Measurements from ENCODE around the gene HERC2.
A peak's percentile ranks its signal among the peaks of the same experiment; 100 is the strongest.
"Not testable (repeated sequence)": the region's sequence is repeated elsewhere in the genome, so short reads cannot be mapped to it uniquely, and the experiment has no call there.

The HERC2 gene

DNA sequence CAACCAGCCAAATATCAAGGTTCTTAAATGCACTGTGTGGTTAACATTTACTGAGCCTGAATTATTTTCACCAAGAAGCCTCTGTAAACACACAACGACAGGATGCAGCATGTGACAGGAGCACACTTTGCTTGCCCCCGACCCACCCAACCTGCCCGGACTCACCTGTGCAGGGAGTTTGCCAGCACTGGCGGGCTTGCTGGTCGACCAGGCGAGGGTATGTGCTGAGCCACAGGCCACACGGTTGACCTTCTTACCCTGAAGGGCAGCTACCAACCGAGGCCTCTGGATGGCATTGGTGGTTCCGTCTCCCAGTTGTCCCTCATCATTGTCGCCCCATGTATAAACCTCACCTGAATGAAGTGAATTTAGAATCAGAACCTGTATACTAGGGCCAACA lies 197.1 kb downstream of the HERC2 start:
- no peaks in the 10 kb centered on the region for H3K9me3 ChIP-seq (ENCODE audit: insufficient read depth, low read length)
- H3K4me1 ChIP-seq (ENCODE audit: insufficient read depth, insufficient read length): no peaks in the 10 kb centered on the region
- H3K36me3 ChIP-seq (ENCODE audit: insufficient read depth, insufficient read length, low read length): peaks cover 60% of the 10 kb centered on the region
- TF ChIP-seq YY1 (IDR thresholded peaks at IDR 0.05; ENCODE audit: insufficient read depth, insufficient read length): no peak
- TF ChIP-seq SUZ12 (IDR thresholded peaks at IDR 0.05; ENCODE audit: extremely low read depth, insufficient read depth, insufficient read length): no peak
- TF ChIP-seq ZNF274 (IDR thresholded peaks at IDR 0.05; ENCODE audit: low read depth, low read length): no peak
- no peaks in the 10 kb centered on the region for H3K27me3 ChIP-seq (ENCODE audit: insufficient read depth, insufficient read length)
- H3K4me3 ChIP-seq (ENCODE audit: insufficient read length, low read depth): no peak overlapping the region
- no peak overlapping the region for H3K9ac ChIP-seq (ENCODE audit: insufficient read length, low read depth)
- DNase-seq (ENCODE audit: low read depth, low spot score): no peak

DNA sequence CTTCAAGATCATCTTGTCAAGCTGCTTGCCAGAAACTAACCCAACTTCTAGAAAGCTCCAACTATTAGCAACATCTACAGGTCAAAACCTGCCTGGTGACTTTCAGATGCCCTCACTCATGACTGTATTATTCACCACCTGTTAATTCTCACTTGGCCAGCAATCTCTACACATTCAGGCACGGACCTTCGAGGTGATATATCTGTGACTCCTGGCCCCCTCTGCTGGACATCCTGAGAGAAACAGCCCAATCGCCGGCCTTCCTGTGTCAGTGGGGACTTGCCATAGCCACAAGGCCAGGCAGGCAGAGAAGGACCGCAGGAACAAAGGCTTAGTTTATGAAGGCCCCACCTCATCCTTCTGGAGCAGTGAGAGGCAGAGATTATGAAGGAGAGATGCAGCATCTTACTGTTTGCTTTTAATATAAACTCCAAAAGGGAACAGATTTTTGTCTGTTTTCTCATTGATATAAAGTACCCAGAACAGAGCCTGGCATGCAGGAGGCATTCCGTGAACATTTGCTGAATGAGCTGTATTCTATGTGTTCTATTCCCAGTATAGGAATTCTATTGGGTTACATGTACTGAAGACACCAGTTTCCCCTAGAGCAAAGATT lies 198.5 kb downstream of the HERC2 start:
- no peak for TF ChIP-seq ZNF274 (IDR thresholded peaks at IDR 0.05; ENCODE audit: low read depth, low read length)
- no peak for TF ChIP-seq SUZ12 (IDR thresholded peaks at IDR 0.05; ENCODE audit: extremely low read depth, insufficient read depth, insufficient read length)
- TF ChIP-seq YY1 (IDR thresholded peaks at IDR 0.05; ENCODE audit: insufficient read depth, insufficient read length): no peak
- H3K27me3 ChIP-seq (ENCODE audit: insufficient read depth, insufficient read length): no peaks in the 10 kb centered on the region
- no peak overlapping the region for H3K4me3 ChIP-seq (ENCODE audit: insufficient read length, low read depth)
- peaks cover 60% of the 10 kb centered on the region for H3K36me3 ChIP-seq (ENCODE audit: insufficient read depth, insufficient read length, low read length)
- DNase-seq (ENCODE audit: low read depth, low spot score): peak; percentile 47
- no peaks in the 10 kb centered on the region for H3K4me1 ChIP-seq (ENCODE audit: insufficient read depth, insufficient read length)
- no peaks in the 10 kb centered on the region for H3K9me3 ChIP-seq (ENCODE audit: insufficient read depth, low read length)
- H3K9ac ChIP-seq (ENCODE audit: insufficient read length, low read depth): no peak overlapping the region

DNA sequence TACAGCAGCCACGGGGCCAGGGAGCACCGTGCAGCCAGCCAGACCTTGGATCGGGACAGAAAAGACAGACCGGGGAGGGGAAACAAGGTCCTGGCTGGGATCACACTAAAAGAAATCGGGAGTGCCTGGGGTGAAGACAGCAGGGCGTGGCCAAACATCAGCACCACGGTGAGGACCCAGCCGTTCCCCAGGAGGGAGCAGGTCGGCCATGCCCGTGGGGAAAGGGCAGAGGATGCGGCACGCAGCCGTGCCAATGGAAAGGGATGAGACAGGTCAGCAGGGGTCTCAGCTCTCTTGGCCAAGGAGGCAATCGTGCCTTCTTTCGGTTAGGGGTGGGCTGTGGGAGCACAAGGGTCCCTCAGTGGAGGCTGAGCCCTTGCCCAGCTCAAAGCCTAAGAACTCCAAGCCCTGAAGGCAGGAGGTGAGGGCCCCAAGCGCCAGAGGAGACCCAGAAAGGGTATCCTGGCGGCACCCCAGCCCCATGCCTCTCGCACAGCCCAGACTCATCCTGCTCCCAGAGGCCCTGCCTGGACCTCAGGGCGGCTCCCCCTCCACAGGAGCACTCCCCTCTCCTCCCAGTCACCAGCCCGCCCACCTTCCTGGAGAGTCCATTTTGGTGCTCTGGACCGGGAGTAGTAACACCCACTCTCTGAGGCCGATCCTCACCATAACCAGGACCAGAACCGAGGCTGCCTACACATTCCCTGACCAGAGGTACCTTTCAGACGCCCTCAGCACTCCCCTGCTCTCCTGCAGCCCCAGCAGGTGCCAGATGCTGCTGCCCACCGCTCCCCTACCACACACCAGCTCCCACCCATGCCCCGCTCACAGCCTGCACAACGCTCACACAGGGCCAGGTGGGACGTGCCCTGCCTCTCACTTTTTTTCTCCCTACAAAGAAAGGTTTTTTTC lies 199.7 kb downstream of the HERC2 start:
- Histone ChIP-seq H3K27me3 (ENCODE audit: insufficient read depth, insufficient read length) (no peaks in the 10 kb centered on the region), H3K36me3 (ENCODE audit: insufficient read depth, insufficient read length, low read length) (peaks cover 62% of the 10 kb centered on the region)
- DNase-seq (ENCODE audit: low read depth, low spot score): no peak

DNA sequence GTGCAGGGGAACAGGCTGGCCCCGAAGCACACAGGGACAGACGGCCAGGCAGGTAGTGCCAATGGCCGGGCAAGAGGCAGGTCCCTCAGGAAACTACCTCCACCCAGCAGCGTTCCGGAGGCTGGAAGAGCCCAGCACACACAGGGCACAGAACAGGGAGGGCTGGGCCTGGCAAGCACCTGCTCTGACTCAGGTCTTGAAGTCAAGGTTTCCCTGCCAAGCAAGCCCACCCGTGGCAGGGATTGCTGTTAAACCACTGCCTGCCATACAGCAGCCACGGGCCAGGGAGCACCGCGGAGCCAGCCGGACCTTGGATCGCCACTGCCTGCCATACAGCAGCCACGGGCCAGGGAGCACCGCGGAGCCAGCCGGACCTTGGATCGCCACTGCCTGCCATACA lies 200.4 kb downstream of the HERC2 start:
- H3K4me3 ChIP-seq (ENCODE audit: insufficient read length, low read depth); DNase-seq (ENCODE audit: low read depth, low spot score); H3K9ac ChIP-seq (ENCODE audit: insufficient read length, low read depth); H3K27me3 ChIP-seq (ENCODE audit: insufficient read depth, insufficient read length); H3K9me3 ChIP-seq (ENCODE audit: insufficient read depth, low read length); H3K4me1 ChIP-seq (ENCODE audit: insufficient read depth, insufficient read length): not testable (repeated sequence)
- peaks cover 64% of the 10 kb centered on the region for H3K36me3 ChIP-seq (ENCODE audit: insufficient read depth, insufficient read length, low read length)

More for the DNA sequence above, 199.7 kb downstream of the HERC2 start:
- Histone ChIP-seq H3K9ac (ENCODE audit: insufficient read length, low read depth) (no peak overlapping the region), H3K4me1 (ENCODE audit: insufficient read depth, insufficient read length) (peaks cover 2% of the 10 kb centered on the region), H3K4me3 (ENCODE audit: insufficient read length, low read depth) (no peak overlapping the region), H3K9me3 (ENCODE audit: insufficient read depth, low read length) (no peaks in the 10 kb centered on the region)
- TF ChIP-seq YY1 (IDR thresholded peaks at IDR 0.05; ENCODE audit: insufficient read depth, insufficient read length) (no peak), ZNF274 (IDR thresholded peaks at IDR 0.05; ENCODE audit: low read depth, low read length) (no peak), SUZ12 (IDR thresholded peaks at IDR 0.05; ENCODE audit: extremely low read depth, insufficient read depth, insufficient read length) (no peak)

- peaks cover 2% of the 10 kb centered on the region for H3K4me1 ChIP-seq (ENCODE audit: insufficient read depth, insufficient read length)
- no peak for TF ChIP-seq YY1 (IDR thresholded peaks at IDR 0.05; ENCODE audit: insufficient read depth, insufficient read length)
- no peak for TF ChIP-seq SUZ12 (IDR thresholded peaks at IDR 0.05; ENCODE audit: extremely low read depth, insufficient read depth, insufficient read length)
- TF ChIP-seq ZNF274 (IDR thresholded peaks at IDR 0.05; ENCODE audit: low read depth, low read length): no peak
- no peaks in the 10 kb centered on the region for H3K27me3 ChIP-seq (ENCODE audit: insufficient read depth, insufficient read length)
- no peak overlapping the region for H3K4me3 ChIP-seq (ENCODE audit: insufficient read length, low read depth)
- DNase-seq (ENCODE audit: low read depth, low spot score): no peak
- no peaks in the 10 kb centered on the region for H3K9me3 ChIP-seq (ENCODE audit: insufficient read depth, low read length)
- no peak overlapping the region for H3K9ac ChIP-seq (ENCODE audit: insufficient read length, low read depth)
- peaks cover 68% of the 10 kb centered on the region for H3K36me3 ChIP-seq (ENCODE audit: insufficient read depth, insufficient read length, low read length)
Observed at GRCh38 chr15:28120359-28120640, 201.7 kb downstream of the HERC2 start.

- TF ChIP-seq YY1 (IDR thresholded peaks at IDR 0.05; ENCODE audit: insufficient read depth, insufficient read length): no peak
- TF ChIP-seq ZNF274 (IDR thresholded peaks at IDR 0.05; ENCODE audit: low read depth, low read length): no peak
- TF ChIP-seq SUZ12 (IDR thresholded peaks at IDR 0.05; ENCODE audit: extremely low read depth, insufficient read depth, insufficient read length): no peak
- Histone ChIP-seq H3K27me3 (ENCODE audit: insufficient read depth, insufficient read length) (no peaks in the 10 kb centered on the region), H3K4me1 (ENCODE audit: insufficient read depth, insufficient read length) (peaks cover 2% of the 10 kb centered on the region), H3K9me3 (ENCODE audit: insufficient read depth, low read length) (no peaks in the 10 kb centered on the region), H3K36me3 (ENCODE audit: insufficient read depth, insufficient read length, low read length) (peaks cover 70% of the 10 kb centered on the region), H3K4me3 (ENCODE audit: insufficient read length, low read depth) (no peak overlapping the region), H3K9ac (ENCODE audit: insufficient read length, low read depth) (no peak overlapping the region)
- DNase-seq (ENCODE audit: low read depth, low spot score): no peak
Observed at GRCh38 chr15:28118531-28118930, 203.4 kb downstream of the HERC2 start.

GRCh38 chr15:28118083-28118482 lies 203.9 kb downstream of the HERC2 start:
- Histone ChIP-seq H3K27me3 (ENCODE audit: insufficient read depth, insufficient read length) (no peaks in the 10 kb centered on the region), H3K9me3 (ENCODE audit: insufficient read depth, low read length) (no peaks in the 10 kb centered on the region), H3K4me1 (ENCODE audit: insufficient read depth, insufficient read length) (peaks cover 2% of the 10 kb centered on the region), H3K9ac (ENCODE audit: insufficient read length, low read depth) (no peak overlapping the region), H3K4me3 (ENCODE audit: insufficient read length, low read depth) (no peak overlapping the region), H3K36me3 (ENCODE audit: insufficient read depth, insufficient read length, low read length) (peaks cover 73% of the 10 kb centered on the region)
- TF ChIP-seq YY1 (IDR thresholded peaks at IDR 0.05; ENCODE audit: insufficient read depth, insufficient read length) (no peak), ZNF274 (IDR thresholded peaks at IDR 0.05; ENCODE audit: low read depth, low read length) (no peak), SUZ12 (IDR thresholded peaks at IDR 0.05; ENCODE audit: extremely low read depth, insufficient read depth, insufficient read length) (no peak)
- DNase-seq (ENCODE audit: low read depth, low spot score): no peak
